SU-DHL-6 (cell line): ENCODE data around the gene KIAA1191.

Source experiments
- H2AFZ ChIP-seq: fragments of 200-600 bp; sonication (generic); 2 replicates; pipeline ENCODE4 v1.6.1; 2014; ENCODE audit warnings: low read depth, mild to moderate bottlenecking, moderate library complexity, mixed read lengths, antibody characterized with exemption, low read length; ENCODE audit not compliant: severe bottlenecking
- H3F3A ChIP-seq: fragments of 200-600 bp; shearing (Covaris generic); 2 replicates; pipeline ENCODE4 v1.6.0; 2016; ENCODE audit warnings: antibody characterized with exemption, mild to moderate bottlenecking; ENCODE audit not compliant: insufficient read depth
- H3K27ac ChIP-seq: fragments of 200-600 bp; sonication (generic); 2 replicates; pipeline ENCODE4 v1.5.1; 2016; ENCODE audit warnings: low read depth, mild to moderate bottlenecking, low read length, moderate library complexity, mixed read lengths
- H3K27me3 ChIP-seq: fragments of 200-600 bp; sonication (generic), shearing (Covaris generic); 2 replicates; pipeline ENCODE4 v1.6.0; 2014; ENCODE audit warnings: mild to moderate bottlenecking, low read length
- H3K36me3 ChIP-seq: fragments of 200-600 bp; sonication (generic); 2 replicates; pipeline ENCODE4 v1.6.1; 2014; ENCODE audit warnings: mild to moderate bottlenecking, low read length, mixed read lengths
- H3K4me2 ChIP-seq: fragments of 300-600, 200-600 bp; shearing (Covaris generic), sonication (generic); 2 replicates; pipeline ENCODE4 v1.6.0; 2014; ENCODE audit warnings: low read length, low read depth, mild to moderate bottlenecking; ENCODE audit not compliant: poor library complexity, severe bottlenecking
- H3K4me3 ChIP-seq: fragments of 200-600 bp; sonication (generic); 2 replicates; pipeline ENCODE4 v1.5.1; 2014; ENCODE audit warnings: antibody characterized with exemption, low read length, mild to moderate bottlenecking, mixed read lengths; ENCODE audit not compliant: insufficient read depth, poor library complexity, severe bottlenecking
- H3K79me2 ChIP-seq: fragments of 200-600 bp; sonication (generic); 2 replicates; pipeline ENCODE4 v1.6.1; 2014; ENCODE audit warnings: mild to moderate bottlenecking, low read length, moderate library complexity; ENCODE audit not compliant: insufficient read depth
- H3K9ac ChIP-seq: fragments of 200-600 bp; sonication (generic); 2 replicates; pipeline ENCODE4 v1.7.0; 2014; ENCODE audit warnings: mild to moderate bottlenecking, low read length
- H3K9me2 ChIP-seq: fragments of 200-600 bp; sonication (generic); replicated peaks from 2 replicates; pipeline ENCODE4 v1.6.1; 2014; ENCODE audit warnings: low read length; ENCODE audit not compliant: insufficient read depth
- H3K9me3 ChIP-seq: fragments of 200-600 bp; sonication (generic); 2 replicates; pipeline ENCODE4 v1.6.1; 2014; ENCODE audit warnings: low read length, mixed read lengths; ENCODE audit not compliant: insufficient read depth
- H4K20me1 ChIP-seq: fragments of 200-600 bp; sonication (generic); 2 replicates; pipeline ENCODE4 v1.6.1; 2014; ENCODE audit warnings: low read depth, mild to moderate bottlenecking, antibody characterized with exemption, low read length, moderate library complexity, mixed read lengths
- CTCF ChIP-seq: fragments of 200-600 bp; sonication (generic); IDR thresholded peaks from one replicate; pipeline ENCODE4 v1.5.1; 2017; ENCODE audit warnings: antibody characterized with exemption, mild to moderate bottlenecking, low read length, moderate library complexity; ENCODE audit not compliant: insufficient read depth, poor library complexity, severe bottlenecking
- EZH2phosphoT487 ChIP-seq: fragments of 200-600 bp; sonication (generic), shearing (Covaris generic); conservative IDR thresholded peaks from 2 replicates; pipeline ENCODE4 v1.6.1; 2018; ENCODE audit warnings: mild to moderate bottlenecking, antibody characterized with exemption, low read length, moderate library complexity, mixed read lengths

Gene KIAA1191

GRCh38 chr5:176369934-176370711 lies 8.6 kb upstream of the KIAA1191 start:
- H2AFZ ChIP-seq, result no peak overlapping the region
- no peaks in the 10 kb centered on the region for H3K27me3 ChIP-seq
- H3K36me3 ChIP-seq, result no peaks in the 10 kb centered on the region
- no peak overlapping the region for H3K27ac ChIP-seq
- H3K4me2 ChIP-seq, result no peak overlapping the region
- no peaks in the 10 kb centered on the region for H3K9me3 ChIP-seq
- H3K4me3 ChIP-seq, result no peak overlapping the region
- no peaks in the 10 kb centered on the region for H3F3A ChIP-seq
- no peak overlapping the region for H3K9ac ChIP-seq
- H3K9me2 ChIP-seq, result no peaks in the 10 kb centered on the region
- H4K20me1 ChIP-seq, result no peaks in the 10 kb centered on the region
- no peak for TF ChIP-seq EZH2phosphoT487
- no peak for TF ChIP-seq CTCF
- H3K79me2 ChIP-seq, result no peaks in the 10 kb centered on the region

- Histone ChIP-seq H3F3A (no peaks in the 10 kb centered on the region), H3K27ac (no peak overlapping the region), H3K27me3 (no peaks in the 10 kb centered on the region), H3K9me2 (no peaks in the 10 kb centered on the region), H2AFZ (no peak overlapping the region), H3K9me3 (no peaks in the 10 kb centered on the region), H3K36me3 (no peaks in the 10 kb centered on the region), H3K4me2 (no peak overlapping the region), H3K9ac (no peak overlapping the region), H3K4me3 (no peak overlapping the region), H3K79me2 (no peaks in the 10 kb centered on the region), H4K20me1 (no peaks in the 10 kb centered on the region)
- no peak for TF ChIP-seq CTCF
- TF ChIP-seq EZH2phosphoT487, result no peak
Measured at GRCh38 chr5:176368726-176369125, 7.2 kb upstream of the KIAA1191 start.

GRCh38 chr5:176366232-176366894 lies 4.8 kb upstream of the KIAA1191 start:
- no peak for TF ChIP-seq CTCF
- Histone ChIP-seq H3K9me2 (no peaks in the 10 kb centered on the region), H2AFZ (no peak overlapping the region), H3K36me3 (no peaks in the 10 kb centered on the region), H3K4me3 (no peak overlapping the region), H3K4me2 (no peak overlapping the region), H3F3A (peaks cover 8% of the 10 kb centered on the region; the same call in 1 of the 2 replicates), H3K27ac (no peak overlapping the region), H3K27me3 (no peaks in the 10 kb centered on the region), H3K9me3 (no peaks in the 10 kb centered on the region), H4K20me1 (no peaks in the 10 kb centered on the region), H3K79me2 (peaks cover under 1% of the 10 kb centered on the region; the same call in 1 of the 2 replicates), H3K9ac (no peak overlapping the region)
